Caco-2 (cell line): ENCODE data around the gene EPHB1. TPM values are rescaled to one million over a fixed set of nuclear protein-coding genes. Genes with fewer than 3 reads are reported as not detected.

ENCODE experiments used
- BruUV-seq: library from RNA; stranded (reverse); fragments of 400-500 nt; replicated peaks from 2 replicates; lab custom pipeline; 2021; lab: Mats Ljungman, UMichigan
- CTCF ChIA-PET: fragments of 300-600 bp; sonication (Branson Sonifier 250); formaldehyde crosslinking; loops from one replicate; lab custom pipeline; 2022; ENCODE audit warnings: antibody characterized with exemption; lab: Charles Lee
- POLR2A ChIA-PET: fragments of 300-600 bp; sonication (Branson Sonifier 250); formaldehyde crosslinking; loops from one replicate; lab custom pipeline; 2022; ENCODE audit warnings: antibody characterized with exemption; lab: Charles Lee
- DNase-seq, 2 experiments: peaks; one replicate each; pipeline versions ENCODE4 v3.0.0 to v3.0.0-alpha.2; 2020 to 2022
- H3K27me3 ChIP-seq: replicated peaks from 2 replicates; pipeline ENCODE4 v1.6.0; 2011; ENCODE audit warnings: low read length; ENCODE audit not compliant: control insufficient read depth, insufficient read depth
- H3K36me3 ChIP-seq: 2 replicates; pipeline ENCODE4 v1.5.1; 2011; ENCODE audit warnings: low read length; ENCODE audit not compliant: control insufficient read depth, insufficient read depth
- H3K4me1 ChIP-seq: fragments of 250-450 bp; sonication (Bioruptor Pico); 2 replicates; pipeline ENCODE4 v1.5.1; 2020; ENCODE audit warnings: mild to moderate bottlenecking
- H3K4me3 ChIP-seq: 2 replicates; pipeline ENCODE4 v1.5.1; 2011; ENCODE audit warnings: low read depth, mild to moderate bottlenecking, control low read depth, low read length
- H3K9me3 ChIP-seq: fragments of 250-450 bp; sonication (Bioruptor Pico); 2 replicates; pipeline ENCODE4 v1.5.1; 2020; ENCODE audit warnings: mild to moderate bottlenecking, moderate library complexity
- H3K27ac Mint-ChIP-seq: one replicate; pipeline ENCODE4 v1.8.0; 2022; ENCODE audit warnings: mixed read lengths; ENCODE audit not compliant: unreplicated experiment
- H3K27me3 Mint-ChIP-seq: one replicate; pipeline ENCODE4 v1.8.0; 2022; ENCODE audit warnings: mixed read lengths; ENCODE audit not compliant: insufficient read depth, unreplicated experiment
- H3K36me3 Mint-ChIP-seq: one replicate; pipeline ENCODE4 v1.8.0; 2022; ENCODE audit warnings: mild to moderate bottlenecking, mixed read lengths; ENCODE audit not compliant: insufficient read depth, unreplicated experiment
- H3K4me1 Mint-ChIP-seq: one replicate; pipeline ENCODE4 v1.8.0; 2022; ENCODE audit warnings: low read depth, mixed read lengths; ENCODE audit not compliant: unreplicated experiment
- H3K4me3 Mint-ChIP-seq: one replicate; pipeline ENCODE4 v1.8.0; 2022; ENCODE audit warnings: mild to moderate bottlenecking, moderate library complexity, mixed read lengths; ENCODE audit not compliant: unreplicated experiment
- H3K9me3 Mint-ChIP-seq: one replicate; pipeline ENCODE4 v1.8.0; 2022; ENCODE audit warnings: mixed read lengths; ENCODE audit not compliant: unreplicated experiment
- CTCF ChIP-seq, 2 experiments: fragments of 200-600 bp in 1 of 2; IDR thresholded peaks; 1 replicate in 1 of 2; 2 replicates in 1 of 2; pipeline versions ENCODE4 v1.5.1 to v1.8.0; 2011 to 2022; ENCODE audit warnings: antibody characterized with exemption in 1 of 2, control low read depth in 1 of 2, inconsistent platforms in 1 of 2, low read depth in 1 of 2, low read length in 1 of 2, mild to moderate bottlenecking in 1 of 2, moderate library complexity in 1 of 2; ENCODE audit not compliant: insufficient read depth in 1 of 2, severe bottlenecking in 1 of 2, unreplicated experiment in 1 of 2
- intact Hi-C: fragments of 100-400 bp; cut with micrococcal nuclease; formaldehyde crosslinking; loops from one replicate; pipeline ENCODE4 v1.10.0; 2022; ENCODE audit not compliant: unreplicated experiment
- total RNA-seq: library from RNA; stranded (reverse); gene quantifications from 2 replicates; pipeline ENCODE4 v1.2.3, GENCODE V29; 2022

Gene EPHB1
- total RNA-seq, 1 experiment from 2014 or later = 2.3 TPM

GRCh38 chr3:135163701-135164100, 368.6 kb downstream of the EPHB1 start:
- peaks cover 10% of the 10 kb centered on the region for H3K27me3 Mint-ChIP-seq
- H3K27ac Mint-ChIP-seq = no peak overlapping the region
- DNase-seq = no peak
- no peaks in the 10 kb centered on the region for H3K4me1 Mint-ChIP-seq
- no peaks in the 10 kb centered on the region for H3K4me1 ChIP-seq
- no peaks in the 10 kb centered on the region for H3K9me3 ChIP-seq
- BruUV-seq = no TSS peak
- intact Hi-C loops = no loop called here
- H3K27me3 ChIP-seq = no peaks in the 10 kb centered on the region; the same call in 1 of the 2 replicates
- no peak overlapping the region for H3K4me3 ChIP-seq
- TF ChIP-seq CTCF (IDR thresholded peaks at IDR 0.05; ENCODE audit: insufficient read depth in 1 of 2, low read depth in 1 of 2, low read length in 1 of 2, severe bottlenecking in 1 of 2, unreplicated experiment in 1 of 2) = no peak
- no peak overlapping the region for H3K4me3 Mint-ChIP-seq
- no peaks in the 10 kb centered on the region for H3K9me3 Mint-ChIP-seq
- ChIA-PET CTCF (no interaction called here), POLR2A (no interaction called here)
- H3K36me3 Mint-ChIP-seq = no peaks in the 10 kb centered on the region
- no peaks in the 10 kb centered on the region for H3K36me3 ChIP-seq

GRCh38 chr3:135165260-135165659, 370.2 kb downstream of the EPHB1 start:
- Histone ChIP-seq H3K9me3 (no peaks in the 10 kb centered on the region), H3K36me3 (no peaks in the 10 kb centered on the region), H3K4me1 (no peaks in the 10 kb centered on the region), H3K4me3 (no peak overlapping the region), H3K27me3 (no peaks in the 10 kb centered on the region; the same call in 1 of the 2 replicates)
- Mint-ChIP-seq H3K36me3 (no peaks in the 10 kb centered on the region), H3K27me3 (peaks cover 10% of the 10 kb centered on the region), H3K27ac (no peak overlapping the region), H3K4me3 (no peak overlapping the region), H3K4me1 (no peaks in the 10 kb centered on the region), H3K9me3 (no peaks in the 10 kb centered on the region)
- no peak for DNase-seq
- CTCF ChIA-PET = no interaction called here
- no peak for TF ChIP-seq CTCF (IDR thresholded peaks at IDR 0.05; ENCODE audit: insufficient read depth in 1 of 2, low read depth in 1 of 2, low read length in 1 of 2, severe bottlenecking in 1 of 2, unreplicated experiment in 1 of 2)
- intact Hi-C loops = no loop called here
- BruUV-seq = no TSS peak
- POLR2A ChIA-PET = no interaction called here

GRCh38 chr3:135166266-135166825, 371.3 kb downstream of the EPHB1 start:
- Mint-ChIP-seq H3K27ac (no peak overlapping the region), H3K27me3 (peaks cover 3% of the 10 kb centered on the region), H3K36me3 (no peaks in the 10 kb centered on the region), H3K9me3 (no peaks in the 10 kb centered on the region), H3K4me1 (no peaks in the 10 kb centered on the region), H3K4me3 (no peak overlapping the region)
- ChIA-PET CTCF (no interaction called here), POLR2A (no interaction called here)
- no peaks in the 10 kb centered on the region for H3K9me3 ChIP-seq
- no peaks in the 10 kb centered on the region; the same call in 1 of the 2 replicates for H3K27me3 ChIP-seq
- no peaks in the 10 kb centered on the region for H3K36me3 ChIP-seq
- H3K4me1 ChIP-seq = no peaks in the 10 kb centered on the region
- no peak overlapping the region for H3K4me3 ChIP-seq
- no peak for TF ChIP-seq CTCF (IDR thresholded peaks at IDR 0.05; ENCODE audit: insufficient read depth in 1 of 2, low read depth in 1 of 2, low read length in 1 of 2, severe bottlenecking in 1 of 2, unreplicated experiment in 1 of 2)
- BruUV-seq = no TSS peak
- intact Hi-C loops = no loop called here
- DNase-seq = no peak
